ENCODE data around the gene PLAAT1.

PLAAT1 gene

GRCh38 chr3:193295985-193296384 is 55.0 kb downstream of the PLAAT1 start:
- Histone ChIP-seq H3F3A (ENCODE audit: insufficient read depth) (no peaks in the 10 kb centered on the region), H3K79me2 (ENCODE audit: insufficient read depth, low read length) (no peaks in the 10 kb centered on the region), H4K20me1 (ENCODE audit: low read depth, low read length) (no peaks in the 10 kb centered on the region), H3K27me3 (ENCODE audit: low read length) (no peaks in the 10 kb centered on the region), H3K9me2 (replicated peaks; ENCODE audit: insufficient read depth, low read length) (no peaks in the 10 kb centered on the region), H3K9ac (ENCODE audit: low read length) (no peak overlapping the region), H3K4me2 (ENCODE audit: low read depth, low read length, poor library complexity, severe bottlenecking) (no peak overlapping the region), H3K27ac (ENCODE audit: low read depth, low read length) (no peak overlapping the region), H3K9me3 (ENCODE audit: insufficient read depth, low read length) (no peaks in the 10 kb centered on the region), H3K4me3 (ENCODE audit: insufficient read depth, low read length, poor library complexity, severe bottlenecking) (no peak overlapping the region), H2AFZ (ENCODE audit: low read depth, low read length, severe bottlenecking) (no peak overlapping the region), H3K36me3 (ENCODE audit: low read length) (no peaks in the 10 kb centered on the region)
- TF ChIP-seq CTCF (IDR thresholded peaks at IDR 0.05; ENCODE audit: insufficient read depth, low read length, poor library complexity, severe bottlenecking) (no peak), EZH2phosphoT487 (conservative IDR thresholded peaks at IDR 0.05; ENCODE audit: low read length) (no peak)

- no peaks in the 10 kb centered on the region for H4K20me1 ChIP-seq (ENCODE audit: low read depth, low read length)
- no peak overlapping the region for H3K4me3 ChIP-seq (ENCODE audit: insufficient read depth, low read length, poor library complexity, severe bottlenecking)
- no peaks in the 10 kb centered on the region for H3K79me2 ChIP-seq (ENCODE audit: insufficient read depth, low read length)
- no peak for TF ChIP-seq EZH2phosphoT487 (conservative IDR thresholded peaks at IDR 0.05; ENCODE audit: low read length)
- no peak for TF ChIP-seq CTCF (IDR thresholded peaks at IDR 0.05; ENCODE audit: insufficient read depth, low read length, poor library complexity, severe bottlenecking)
- H3K9me2 ChIP-seq (replicated peaks; ENCODE audit: insufficient read depth, low read length): no peaks in the 10 kb centered on the region
- no peak overlapping the region for H3K27ac ChIP-seq (ENCODE audit: low read depth, low read length)
- no peak overlapping the region for H3K9ac ChIP-seq (ENCODE audit: low read length)
- no peaks in the 10 kb centered on the region for H3F3A ChIP-seq (ENCODE audit: insufficient read depth)
- H3K27me3 ChIP-seq (ENCODE audit: low read length): no peaks in the 10 kb centered on the region
- no peaks in the 10 kb centered on the region for H3K9me3 ChIP-seq (ENCODE audit: insufficient read depth, low read length)
- no peak overlapping the region for H2AFZ ChIP-seq (ENCODE audit: low read depth, low read length, severe bottlenecking)
- H3K4me2 ChIP-seq (ENCODE audit: low read depth, low read length, poor library complexity, severe bottlenecking): no peak overlapping the region
- no peaks in the 10 kb centered on the region for H3K36me3 ChIP-seq (ENCODE audit: low read length)
Observed at GRCh38 chr3:193297421-193297820, 56.4 kb downstream of the PLAAT1 start.

GRCh38 chr3:193301433-193301832 is 60.4 kb downstream of the PLAAT1 start:
- Histone ChIP-seq H3F3A (ENCODE audit: insufficient read depth) (no peaks in the 10 kb centered on the region), H3K27ac (ENCODE audit: low read depth, low read length) (no peak overlapping the region)

More at GRCh38 chr3:193301433-193301832, 60.4 kb downstream of the PLAAT1 start:
- Histone ChIP-seq H3K36me3 (ENCODE audit: low read length) (no peaks in the 10 kb centered on the region), H3K9me2 (replicated peaks; ENCODE audit: insufficient read depth, low read length) (no peaks in the 10 kb centered on the region), H3K4me2 (ENCODE audit: low read depth, low read length, poor library complexity, severe bottlenecking) (no peak overlapping the region), H3K4me3 (ENCODE audit: insufficient read depth, low read length, poor library complexity, severe bottlenecking) (no peak overlapping the region), H4K20me1 (ENCODE audit: low read depth, low read length) (no peaks in the 10 kb centered on the region), H3K79me2 (ENCODE audit: insufficient read depth, low read length) (no peaks in the 10 kb centered on the region), H3K9me3 (ENCODE audit: insufficient read depth, low read length) (no peaks in the 10 kb centered on the region), H2AFZ (ENCODE audit: low read depth, low read length, severe bottlenecking) (no peak overlapping the region), H3K9ac (ENCODE audit: low read length) (no peak overlapping the region), H3K27me3 (ENCODE audit: low read length) (no peaks in the 10 kb centered on the region)
- no peak for TF ChIP-seq CTCF (IDR thresholded peaks at IDR 0.05; ENCODE audit: insufficient read depth, low read length, poor library complexity, severe bottlenecking)
- TF ChIP-seq EZH2phosphoT487 (conservative IDR thresholded peaks at IDR 0.05; ENCODE audit: low read length): no peak
